Measurements from ENCODE around the gene HSPA12A.

The HSPA12A gene, protein sequence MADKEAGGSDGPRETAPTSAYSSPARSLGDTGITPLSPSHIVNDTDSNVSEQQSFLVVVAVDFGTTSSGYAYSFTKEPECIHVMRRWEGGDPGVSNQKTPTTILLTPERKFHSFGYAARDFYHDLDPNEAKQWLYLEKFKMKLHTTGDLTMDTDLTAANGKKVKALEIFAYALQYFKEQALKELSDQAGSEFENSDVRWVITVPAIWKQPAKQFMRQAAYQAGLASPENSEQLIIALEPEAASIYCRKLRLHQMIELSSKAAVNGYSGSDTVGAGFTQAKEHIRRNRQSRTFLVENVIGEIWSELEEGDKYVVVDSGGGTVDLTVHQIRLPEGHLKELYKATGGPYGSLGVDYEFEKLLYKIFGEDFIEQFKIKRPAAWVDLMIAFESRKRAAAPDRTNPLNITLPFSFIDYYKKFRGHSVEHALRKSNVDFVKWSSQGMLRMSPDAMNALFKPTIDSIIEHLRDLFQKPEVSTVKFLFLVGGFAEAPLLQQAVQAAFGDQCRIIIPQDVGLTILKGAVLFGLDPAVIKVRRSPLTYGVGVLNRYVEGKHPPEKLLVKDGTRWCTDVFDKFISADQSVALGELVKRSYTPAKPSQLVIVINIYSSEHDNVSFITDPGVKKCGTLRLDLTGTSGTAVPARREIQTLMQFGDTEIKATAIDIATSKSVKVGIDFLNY

DNA sequence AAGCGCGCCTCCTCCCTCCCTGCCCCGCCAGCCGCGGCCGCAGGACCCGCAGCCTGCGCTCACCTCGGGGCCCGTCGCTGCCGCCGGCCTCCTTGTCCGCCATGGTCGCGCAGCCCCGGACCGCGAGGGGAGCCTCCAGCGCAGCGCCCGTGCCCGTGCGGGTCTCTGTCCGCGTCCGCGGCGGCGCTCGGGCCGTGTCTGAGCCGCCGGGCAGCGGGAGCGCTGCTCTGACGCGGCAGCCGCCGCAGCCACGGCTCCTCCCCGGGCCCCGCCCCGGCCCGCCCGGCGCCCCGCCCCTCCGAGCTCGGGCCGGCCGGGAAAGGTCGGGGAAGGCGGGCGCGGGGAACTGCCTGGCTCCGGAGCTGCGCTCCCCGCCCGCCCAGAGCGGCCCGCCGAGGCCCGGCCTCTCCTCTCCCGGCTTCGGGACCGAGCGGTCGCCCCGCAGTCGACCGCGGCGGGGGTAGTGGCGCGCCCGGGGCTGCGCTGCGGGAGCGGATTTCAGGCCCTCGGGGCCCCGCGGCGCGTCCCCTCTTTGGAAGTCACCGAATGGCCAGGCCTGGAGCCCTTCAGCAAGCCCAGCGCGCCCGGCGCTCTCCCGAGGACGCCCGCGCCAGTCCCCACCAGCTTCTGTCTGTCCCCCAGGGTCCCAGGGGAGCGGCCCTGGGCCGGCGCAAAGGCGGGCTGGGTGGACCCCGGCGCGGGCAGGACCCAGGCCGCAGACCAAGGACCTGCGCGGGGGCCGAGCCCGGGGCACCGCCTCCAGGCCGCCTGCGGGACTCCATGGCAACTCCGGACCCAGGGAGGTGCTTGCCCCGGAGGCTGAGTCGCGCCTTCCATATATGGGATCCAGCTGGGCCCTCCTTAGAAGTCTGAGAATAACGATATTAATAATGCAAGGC, at the start of gene HSPA12A:
TSS of gene HSPA12A (minus strand) at position 200 of the 899 bp plus-strand sequence. CDS start at position 103, 97 bp downstream.
- DNase-seq (ENCODE audit: low spot score) (peak; percentile 82), FAIRE-seq (peak; percentile 59)

DNA sequence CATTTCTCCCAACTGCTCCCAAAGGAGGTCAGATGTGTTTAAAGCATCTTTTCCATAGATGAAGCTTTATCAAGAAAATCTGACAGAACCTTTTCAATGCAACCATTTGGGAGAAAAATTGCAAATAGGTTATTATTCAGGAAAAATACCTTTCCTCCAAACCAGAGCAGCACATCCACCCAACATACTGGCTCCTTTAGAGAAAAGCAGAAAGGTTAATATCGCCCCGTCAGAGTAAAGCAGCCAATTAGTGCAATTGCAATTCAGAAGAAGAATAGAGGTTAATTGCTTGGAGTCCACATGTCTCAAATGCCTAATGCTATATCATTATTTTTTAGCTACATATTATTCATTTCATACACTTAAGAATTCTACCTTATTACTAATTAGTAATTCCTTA, 48.9 kb upstream of the HSPA12A start:
- DNase-seq (ENCODE audit: low spot score) (no peak), FAIRE-seq (no peak)

GRCh38 chr10:116787893-116788665, 45.7 kb upstream of the HSPA12A start:
- DNase-seq (ENCODE audit: low spot score): peak; percentile 63
- FAIRE-seq: peak; percentile 49

- DNase-seq (ENCODE audit: low spot score) (no peak), FAIRE-seq (no peak)
Measured at GRCh38 chr10:116787053-116787659, 44.8 kb upstream of the HSPA12A start.

GRCh38 chr10:116785867-116786266, 43.5 kb upstream of the HSPA12A start:
- FAIRE-seq (no peak), DNase-seq (ENCODE audit: low spot score) (no peak)

GRCh38 chr10:116785282-116785681, 42.9 kb upstream of the HSPA12A start:
- DNase-seq (ENCODE audit: low spot score) (no peak), FAIRE-seq (no peak)

GRCh38 chr10:116784651-116785050, 42.3 kb upstream of the HSPA12A start:
- FAIRE-seq (no peak), DNase-seq (ENCODE audit: low spot score) (no peak)

DNA sequence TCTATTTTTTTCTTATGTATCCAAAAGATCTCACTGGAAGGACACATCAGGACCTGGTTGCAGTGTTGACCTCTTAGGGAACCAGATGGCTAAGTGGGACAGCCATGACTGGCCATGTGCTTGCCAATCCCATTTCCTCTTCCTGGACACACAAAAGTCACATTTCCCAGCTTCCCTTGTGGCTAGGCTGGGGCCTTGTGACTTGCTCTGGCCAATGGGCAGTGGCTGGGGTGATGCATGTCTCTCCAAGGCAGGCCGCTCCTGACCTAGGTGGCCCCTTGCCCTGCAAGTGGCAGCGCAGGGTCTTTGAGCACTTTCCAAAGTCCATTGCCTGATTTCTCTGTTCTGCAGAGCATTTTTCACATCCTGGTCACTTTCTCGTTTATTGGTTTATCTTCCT, 41.7 kb upstream of the HSPA12A start:
- DNase-seq (ENCODE audit: low spot score) (no peak), FAIRE-seq (no peak)

GRCh38 chr10:116783011-116783655, 40.8 kb upstream of the HSPA12A start:
- DNase-seq (ENCODE audit: low spot score) (no peak), FAIRE-seq (no peak)

- DNase-seq (ENCODE audit: low spot score) (no peak), FAIRE-seq (no peak)
Measured at GRCh38 chr10:116781370-116781884, 39.1 kb upstream of the HSPA12A start.

- peak; percentile 73 for FAIRE-seq
- DNase-seq (ENCODE audit: low spot score): peak; percentile 17
Measured at GRCh38 chr10:116780691-116781205, 38.4 kb upstream of the HSPA12A start.

DNA sequence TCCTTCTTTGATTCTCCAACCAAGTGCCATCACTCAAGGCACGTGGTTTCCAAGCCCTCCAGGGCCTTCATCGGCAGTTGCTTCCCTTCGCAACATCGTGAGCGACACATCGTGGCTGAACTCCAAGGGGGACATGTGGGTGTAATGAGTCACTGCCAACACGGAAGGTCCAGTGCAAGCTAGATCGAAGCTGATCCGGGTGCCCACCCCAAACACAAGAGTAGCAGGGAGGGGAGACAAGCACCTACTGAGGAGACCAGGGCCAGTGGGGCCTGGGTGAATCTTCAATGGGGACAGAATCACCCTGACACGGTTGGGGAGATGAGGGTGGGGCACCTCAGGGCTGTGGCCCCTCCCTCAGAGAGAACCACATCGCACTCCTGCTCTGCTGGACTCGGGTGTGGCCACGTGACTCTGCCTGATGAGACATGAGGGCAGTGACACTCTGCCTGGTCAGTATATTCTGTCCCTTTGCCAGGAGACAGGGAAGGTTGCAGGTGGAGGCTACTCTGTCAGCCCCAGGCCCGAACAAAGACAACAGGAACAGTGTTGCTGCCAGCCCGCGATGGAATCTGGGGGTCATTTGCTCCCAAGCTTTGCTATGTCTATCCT, 36.8 kb upstream of the HSPA12A start:
- FAIRE-seq (no peak), DNase-seq (ENCODE audit: low spot score) (peak; percentile 54)

DNA sequence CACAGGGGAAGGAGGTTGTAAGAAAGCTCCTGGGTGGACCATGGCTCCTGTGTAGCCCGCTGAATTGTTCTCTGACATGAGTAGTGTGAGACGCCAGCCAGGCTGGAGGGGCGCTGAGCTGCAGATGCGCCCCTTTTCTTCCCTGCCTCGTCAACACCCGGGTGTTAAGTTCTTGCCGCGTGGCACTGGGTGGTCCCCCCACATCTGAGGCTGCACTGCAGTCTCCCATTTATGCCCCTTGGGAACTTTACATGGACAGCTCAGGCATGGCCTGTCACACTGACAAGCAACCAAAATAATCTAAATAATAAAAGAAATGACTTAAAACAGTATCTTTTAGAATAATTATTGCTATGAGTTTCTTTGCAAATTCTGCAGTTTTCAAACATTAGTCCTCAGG, 34.6 kb upstream of the HSPA12A start:
- FAIRE-seq (no peak), DNase-seq (ENCODE audit: low spot score) (no peak)

DNA sequence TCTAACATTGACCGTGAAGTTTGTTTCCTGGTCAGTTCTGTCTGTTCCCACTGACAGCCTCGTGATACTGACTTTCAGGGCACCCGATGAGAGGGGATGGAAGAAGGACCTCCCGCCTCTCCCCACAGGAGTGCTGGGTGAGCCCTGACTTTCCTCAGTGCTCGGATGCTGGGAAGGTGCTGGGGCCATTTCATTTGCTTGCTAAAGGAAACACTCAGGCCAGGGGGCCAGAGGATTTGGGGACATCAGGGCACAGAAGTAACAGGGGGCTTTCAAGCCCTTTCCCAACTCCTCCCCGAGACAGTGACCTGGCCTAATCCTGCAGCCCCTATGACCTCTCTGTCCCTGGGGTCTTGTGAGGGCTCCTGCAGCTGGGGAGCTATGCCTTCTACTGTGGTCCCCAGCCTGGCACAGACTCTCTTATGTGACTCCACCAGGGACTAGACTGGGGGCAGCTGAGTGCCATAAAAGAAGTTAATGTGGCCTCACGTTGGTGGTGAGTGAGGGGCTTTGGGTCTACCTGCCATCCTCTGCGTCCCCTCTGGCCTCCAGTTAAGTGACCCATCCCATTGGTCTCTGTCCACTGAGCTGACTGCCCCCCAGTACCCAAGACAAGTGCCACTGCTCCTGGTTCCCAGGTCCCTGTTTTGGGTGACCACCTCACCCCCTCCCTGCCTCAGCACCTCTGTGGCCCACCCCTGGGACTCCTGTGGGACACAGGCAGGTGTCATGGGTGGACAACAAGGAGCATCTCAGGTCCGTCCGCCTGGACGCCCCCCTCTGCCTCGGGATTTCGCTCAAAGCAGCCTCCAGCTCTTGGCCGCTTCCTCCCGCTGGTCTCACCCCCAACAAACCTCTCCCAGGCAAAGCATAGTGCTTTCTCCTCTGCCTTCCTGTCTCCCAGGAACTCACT, 33.4 kb upstream of the HSPA12A start:
- no peak for FAIRE-seq
- DNase-seq (ENCODE audit: low spot score): no peak

DNA sequence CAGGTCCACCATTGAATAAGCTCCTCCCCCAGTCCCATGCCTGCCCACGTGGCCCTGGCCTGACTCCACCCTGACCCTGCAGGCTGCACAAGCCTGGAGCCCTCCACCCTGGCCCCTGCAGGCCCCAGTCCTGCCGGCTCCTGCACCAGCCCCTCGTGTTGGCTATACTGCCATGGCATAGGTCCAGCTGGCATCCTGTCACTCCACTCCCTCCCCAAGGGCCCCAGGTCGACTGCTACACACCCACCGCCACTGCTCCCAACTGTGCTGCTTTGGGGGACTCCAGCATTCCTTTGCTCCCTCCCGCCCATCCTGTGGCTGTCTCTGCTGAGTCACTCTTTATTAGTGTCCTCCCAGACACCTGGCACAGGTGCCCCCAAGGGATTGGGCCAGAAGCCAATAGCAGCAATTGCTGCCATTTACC, 32.4 kb upstream of the HSPA12A start:
- DNase-seq (ENCODE audit: low spot score): no peak
- no peak for FAIRE-seq

DNA sequence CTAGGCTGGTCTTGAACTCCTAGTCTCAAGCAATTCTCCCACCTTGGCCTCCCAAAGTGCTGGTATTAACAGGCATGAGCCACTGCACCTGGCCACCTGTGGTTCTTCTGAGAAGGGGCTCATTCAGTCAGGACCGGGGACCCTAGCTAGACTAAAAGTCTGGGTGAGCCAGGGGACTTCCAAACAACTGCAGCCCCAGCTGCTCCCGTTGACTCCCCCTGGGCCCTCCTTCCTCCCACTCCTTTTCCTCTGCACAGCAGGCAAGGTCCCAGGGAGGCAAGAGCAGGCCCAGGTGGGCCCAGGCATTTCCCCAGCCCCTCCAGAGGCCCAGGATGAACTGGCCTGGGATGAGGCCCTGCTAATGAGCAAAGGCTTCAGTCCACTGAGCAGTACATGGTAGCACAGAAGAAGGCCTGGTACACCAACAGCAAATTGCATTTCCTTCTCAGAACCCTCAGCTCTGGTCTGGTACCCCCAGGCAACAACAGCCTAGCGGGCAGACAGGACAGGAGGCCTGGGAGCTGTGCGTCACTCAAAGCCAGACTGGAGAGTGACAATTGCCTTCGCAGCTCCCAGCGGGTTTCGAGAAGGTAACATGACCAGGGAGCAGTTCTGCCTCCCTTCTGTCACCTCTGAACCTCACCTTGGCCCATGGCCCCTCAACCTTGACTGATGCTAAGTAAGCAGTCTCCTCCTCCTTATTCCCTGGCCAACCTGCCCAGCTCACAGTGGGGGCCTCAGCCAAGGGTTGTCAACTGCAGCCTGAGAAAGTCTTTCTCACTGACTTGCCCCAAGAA, 30.7 kb upstream of the HSPA12A start:
- no peak for DNase-seq (ENCODE audit: low spot score)

GRCh38 chr10:116771959-116772585, 29.7 kb upstream of the HSPA12A start:
- DNase-seq (ENCODE audit: low spot score) (no peak), FAIRE-seq (no peak)

More for the DNA sequence above, 30.7 kb upstream of the HSPA12A start:
- FAIRE-seq: no peak

Data from RCC 7860 (cell line).